Subcutaneous preadipocyte (primary cell): ENCODE measurements around the gene MYLK2. TPM values are rescaled to one million over a fixed set of nuclear protein-coding genes. Genes with fewer than 3 reads are reported as not detected.

Experiments
- small RNA-seq: library from RNA; depleted of rRNA; stranded (forward); fragments of <200 nt; gene quantifications from one replicate; pipeline ENCODE3, GENCODE V24; 2012
- total RNA-seq: library from RNA; depleted of rRNA; stranded (reverse); fragments of >200 nt; gene quantifications from 2 replicates; pipeline ENCODE4 v1.2.3, GENCODE V29; 2012

Gene MYLK2
- total RNA-seq: 0.37 and 0.39 TPM in 2 replicates

GRCh38 chr20:31819083-31819784 is at the start of gene MYLK2:
Gene MYLK2, plus strand, starts transcription at chr20:31819356. Its CDS starts 225 bp downstream, at chr20:31819581.

GRCh38 chr20:31845300-31845863 is 26.2 kb downstream of the MYLK2 start, which contains the start of gene FOXS1:
Gene FOXS1, minus strand, starts transcription at chr20:31845604. Its CDS starts 62 bp downstream, at chr20:31845542.

GRCh38 chr20:31869942-31870725 is 51.0 kb downstream of the MYLK2 start, which contains the start of the genes DUSP15 and TTLL9:
Gene DUSP15, minus strand, starts transcription at chr20:31870527. Its CDS starts 190 bp downstream, at chr20:31870337.
Gene TTLL9, plus strand, starts transcription at chr20:31870634. Its CDS starts 493 bp downstream, at chr20:31871127.

Small RNAs within 50 kb of the gene (small RNA-seq; reads per million reads assigned to genes)
- gene AL160175.1: not detected

Other genes starting within 250 kb of the MYLK2 start
- 54.2 and 75.0 TPM in 2 replicates for gene ID1, start 214.1 kb upstream of the MYLK2 start, total RNA-seq
- not detected in 2 replicates for gene COX4I2, start 181.4 kb upstream of the MYLK2 start, total RNA-seq
- 159 and 215 TPM in 2 replicates for gene BCL2L1, start 96.5 kb upstream of the MYLK2 start, total RNA-seq
- gene TPX2, start 80.1 kb upstream of the MYLK2 start, total RNA-seq: 57.7 and 99.1 TPM in 2 replicates
- not detected in 2 replicates for gene FOXS1, start 26.2 kb downstream of the MYLK2 start, total RNA-seq
- not detected in 2 replicates for gene DUSP15, start 51.2 kb downstream of the MYLK2 start, total RNA-seq
- gene TTLL9, start 51.3 kb downstream of the MYLK2 start, total RNA-seq: not detected in 2 replicates
- 1.1 and 1.6 TPM in 2 replicates for gene PDRG1, start 132.7 kb downstream of the MYLK2 start, total RNA-seq
- gene XKR7, start 148.8 kb downstream of the MYLK2 start, total RNA-seq: not detected in 2 replicates
- gene CCM2L, start 191.1 kb downstream of the MYLK2 start, total RNA-seq: not detected in 2 replicates
- gene HCK, start 232.9 kb downstream of the MYLK2 start, total RNA-seq: not detected in 2 replicates